HG03378 (cell line): Measurements from ENCODE around the gene SORCS3.

Experiments
- ATAC-seq: cut with Tn5 transposase; IDR thresholded peaks from one replicate; pipeline ENCODE4 v1.9.1; 2021; ENCODE audit warnings: mild to moderate bottlenecking, moderate library complexity; ENCODE audit not compliant: unreplicated experiment

The SORCS3 gene

DNA sequence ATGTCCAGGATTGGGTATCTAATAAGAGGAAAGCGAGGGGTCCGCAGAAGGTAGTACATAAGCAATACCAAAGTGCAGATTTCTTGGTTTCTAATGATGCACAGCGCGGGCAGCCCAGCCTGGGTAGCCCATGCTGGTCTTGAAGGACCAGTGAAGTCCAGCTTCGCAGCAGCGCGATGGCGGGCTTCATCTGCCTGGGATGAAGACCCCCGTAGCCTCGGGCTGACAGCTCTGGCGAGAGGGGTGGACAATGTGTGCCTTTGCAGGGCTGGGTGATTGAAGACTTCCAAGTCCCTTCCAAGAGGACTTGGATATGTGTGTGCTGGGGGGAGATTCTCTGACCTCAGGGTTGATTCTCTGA, 2.2 kb downstream of the SORCS3 start:
- ATAC-seq = no peak

- ATAC-seq = no peak
Measured at GRCh38 chr10:104646146-104646545, 5.1 kb downstream of the SORCS3 start.

DNA sequence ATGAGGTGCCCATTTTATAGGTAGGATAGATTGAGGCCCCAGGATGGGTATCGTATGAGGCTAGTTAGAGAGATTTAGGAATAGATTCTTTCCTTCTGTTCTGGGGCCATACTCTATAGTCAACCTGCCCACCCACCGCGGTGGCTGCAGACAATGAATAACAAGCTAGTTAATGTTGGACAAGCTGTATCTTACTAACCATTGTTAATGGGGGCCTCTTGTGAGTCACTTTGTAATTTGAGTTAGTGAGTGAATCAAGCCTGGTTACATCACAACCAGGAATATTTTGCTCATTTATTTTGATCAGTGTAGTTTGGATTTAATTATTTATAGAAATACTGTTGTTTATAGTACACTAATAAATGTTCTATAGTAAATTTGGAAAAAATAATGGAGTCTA, 7.3 kb downstream of the SORCS3 start:
- no peak for ATAC-seq

DNA sequence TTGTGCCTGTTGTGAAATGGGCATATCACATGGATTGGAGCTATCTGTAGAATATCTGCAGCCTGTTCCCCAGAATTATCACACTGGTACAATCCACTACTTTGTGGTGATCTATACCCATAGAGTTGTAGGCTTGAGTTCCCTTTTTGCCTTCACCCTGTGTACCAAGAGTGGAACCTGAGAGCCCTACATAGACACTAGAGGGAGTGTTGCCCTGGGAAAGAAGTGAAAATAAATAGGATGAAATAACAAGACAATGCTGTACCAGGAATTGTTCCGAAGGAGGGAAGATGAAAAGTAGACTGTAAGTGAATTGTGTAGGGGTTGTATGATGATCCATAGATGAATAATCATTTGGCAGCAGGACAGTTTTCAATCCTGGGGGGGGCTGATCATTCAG, 9.0 kb downstream of the SORCS3 start:
- no peak for ATAC-seq

GRCh38 chr10:104650635-104651331, 9.7 kb downstream of the SORCS3 start:
- no peak for ATAC-seq

DNA sequence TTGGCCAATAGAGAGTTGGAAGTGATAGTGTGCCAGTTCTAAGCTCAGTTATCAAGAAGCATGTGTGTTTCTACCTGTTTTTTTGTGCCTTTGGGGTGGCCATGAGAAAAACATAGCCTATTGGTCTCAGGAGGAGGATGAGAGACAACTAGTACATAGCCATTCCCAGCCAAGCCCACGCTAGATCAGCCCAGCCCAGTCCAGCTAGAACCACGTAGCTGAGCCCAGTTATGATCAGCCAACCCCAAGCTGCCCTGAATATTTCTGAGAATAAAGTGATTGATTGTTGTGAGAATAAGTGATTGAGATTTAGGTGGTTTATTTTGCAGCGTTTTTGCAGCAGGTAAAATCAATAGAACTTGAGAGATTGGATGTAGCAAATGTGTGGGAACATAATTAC, 15.9 kb downstream of the SORCS3 start:
- no peak for ATAC-seq

DNA sequence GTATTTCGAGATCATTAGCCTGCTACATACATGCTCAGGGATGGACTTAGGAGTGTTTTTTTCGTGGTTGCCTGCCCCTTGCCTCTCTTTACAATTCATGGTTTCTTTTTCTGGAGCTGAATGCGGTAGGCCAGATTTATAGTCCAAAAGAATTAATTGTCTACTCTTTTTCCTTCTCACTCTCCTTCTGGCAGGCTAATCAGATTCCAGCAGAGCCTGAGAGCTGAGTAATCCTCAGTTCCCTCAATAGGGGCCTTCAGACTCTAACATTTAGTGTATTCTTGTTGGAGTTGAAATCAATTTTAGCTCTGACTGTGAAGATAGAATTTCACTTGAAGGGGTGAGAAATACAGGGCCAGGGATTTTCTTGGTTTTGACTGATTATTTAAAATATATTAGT, 16.4 kb downstream of the SORCS3 start:
- no peak for ATAC-seq

- no peak for ATAC-seq
Measured at GRCh38 chr10:104658067-104658466, 17.0 kb downstream of the SORCS3 start.

DNA sequence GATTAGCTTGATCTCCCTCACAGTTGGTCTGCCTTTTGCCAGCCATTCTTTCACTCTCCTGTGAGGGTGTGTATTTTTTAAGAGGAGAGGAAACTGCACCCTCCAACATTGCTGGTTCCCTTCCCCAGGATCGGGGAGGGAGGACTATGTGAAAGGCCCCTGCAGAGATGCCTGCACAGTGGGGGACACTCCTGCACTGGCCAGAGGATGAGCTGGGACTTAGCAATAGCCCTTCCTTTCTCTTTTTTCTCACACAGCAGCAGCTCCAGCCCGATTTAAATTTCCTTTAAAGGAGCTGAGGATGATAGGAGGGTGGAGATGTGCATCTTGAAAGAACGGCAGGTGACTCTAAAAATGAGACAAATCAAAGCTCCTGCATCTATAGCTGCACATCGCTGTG, 18.7 kb downstream of the SORCS3 start:
- ATAC-seq = no peak

GRCh38 chr10:104663076-104663475, 22.0 kb downstream of the SORCS3 start:
- ATAC-seq = no peak

GRCh38 chr10:104663563-104663962, 22.5 kb downstream of the SORCS3 start:
- ATAC-seq = no peak

DNA sequence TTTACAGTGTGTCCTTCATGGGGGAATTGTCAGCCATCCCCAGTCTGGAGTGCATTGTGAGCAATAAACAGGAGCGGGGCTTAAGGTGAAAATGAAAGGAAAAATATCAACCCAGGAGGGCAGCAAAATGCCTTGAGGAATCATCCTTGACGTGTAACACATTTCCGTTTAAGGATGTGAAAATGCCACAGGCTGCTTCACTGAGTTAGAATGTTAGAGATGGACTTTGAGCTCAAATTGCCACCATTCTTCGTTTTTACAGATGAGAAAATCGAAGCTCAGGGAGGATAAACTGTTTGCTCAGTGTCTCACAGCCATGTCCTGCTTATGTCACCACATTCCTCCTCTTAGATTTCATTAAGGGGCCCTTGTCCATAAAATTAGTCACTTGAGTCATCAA, 23.1 kb downstream of the SORCS3 start:
- no peak for ATAC-seq

GRCh38 chr10:104665174-104665573, 24.1 kb downstream of the SORCS3 start:
- ATAC-seq = no peak

- no peak for ATAC-seq
Measured at GRCh38 chr10:104666106-104666505, 25.0 kb downstream of the SORCS3 start.

GRCh38 chr10:104676874-104677273, 35.8 kb downstream of the SORCS3 start:
- no peak for ATAC-seq

DNA sequence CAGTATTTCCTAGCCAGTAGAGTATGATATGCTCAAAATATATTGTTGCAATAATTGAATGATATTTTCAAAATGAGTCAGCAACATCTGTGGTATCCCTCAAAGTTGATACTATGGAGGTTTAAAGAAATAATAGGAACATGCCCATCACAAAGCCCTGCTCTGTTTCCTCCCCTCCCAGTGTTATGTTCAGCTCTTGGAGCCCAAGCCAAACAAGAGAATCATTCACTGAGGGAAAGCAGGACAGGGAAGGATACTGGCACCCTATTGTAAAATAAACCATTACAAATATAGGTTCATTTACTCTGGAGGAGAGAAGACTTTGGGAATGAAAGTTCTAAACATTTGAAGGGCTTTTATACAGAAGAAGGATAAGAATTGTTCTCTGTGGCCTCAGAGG, 37.6 kb downstream of the SORCS3 start:
- no peak for ATAC-seq

- ATAC-seq = no peak
Measured at GRCh38 chr10:104680467-104681401, 39.6 kb downstream of the SORCS3 start.

DNA sequence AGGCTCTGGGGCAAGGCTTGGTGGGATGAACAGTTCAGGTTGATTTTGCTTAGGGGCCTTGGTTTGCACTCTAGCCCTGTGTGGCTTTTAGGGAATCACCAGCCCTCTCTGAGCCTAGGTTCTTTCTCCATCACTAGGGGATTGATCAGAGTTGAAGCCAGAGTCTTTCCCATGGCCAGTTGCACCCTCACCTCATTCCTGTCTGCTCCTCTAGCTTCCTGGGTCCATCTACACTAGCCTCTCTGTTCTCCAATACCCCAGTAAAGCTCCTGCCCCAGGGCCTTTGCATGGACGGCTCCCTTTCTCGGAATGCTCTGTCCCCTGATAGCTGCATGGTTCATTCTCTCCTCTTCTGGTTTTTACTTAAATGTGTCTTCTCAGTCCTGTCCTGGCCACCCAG, 40.4 kb downstream of the SORCS3 start:
- ATAC-seq = no peak

DNA sequence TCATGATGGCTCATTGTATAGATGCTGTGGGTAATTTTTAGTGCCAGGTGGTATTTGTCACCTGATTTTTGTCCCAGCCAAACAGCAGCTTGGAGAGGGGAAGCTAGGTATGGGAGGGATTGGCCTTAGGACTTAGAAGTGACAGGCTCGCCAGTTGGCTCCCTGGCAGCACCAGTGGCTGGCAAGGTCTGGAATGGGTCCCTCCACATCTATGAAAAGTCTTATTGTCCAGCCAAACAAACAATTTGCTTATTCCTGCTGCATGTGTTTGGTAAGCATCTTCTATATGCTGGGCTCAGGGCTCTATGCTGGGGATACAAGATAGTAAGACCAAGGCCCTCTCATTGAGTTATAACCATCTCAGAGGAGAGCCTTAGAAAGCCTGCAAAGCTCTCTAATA, 42.5 kb downstream of the SORCS3 start:
- no peak for ATAC-seq

- ATAC-seq = no peak
Measured at GRCh38 chr10:104686829-104687228, 45.7 kb downstream of the SORCS3 start.

GRCh38 chr10:104688251-104689042, 47.4 kb downstream of the SORCS3 start:
- no peak for ATAC-seq

DNA sequence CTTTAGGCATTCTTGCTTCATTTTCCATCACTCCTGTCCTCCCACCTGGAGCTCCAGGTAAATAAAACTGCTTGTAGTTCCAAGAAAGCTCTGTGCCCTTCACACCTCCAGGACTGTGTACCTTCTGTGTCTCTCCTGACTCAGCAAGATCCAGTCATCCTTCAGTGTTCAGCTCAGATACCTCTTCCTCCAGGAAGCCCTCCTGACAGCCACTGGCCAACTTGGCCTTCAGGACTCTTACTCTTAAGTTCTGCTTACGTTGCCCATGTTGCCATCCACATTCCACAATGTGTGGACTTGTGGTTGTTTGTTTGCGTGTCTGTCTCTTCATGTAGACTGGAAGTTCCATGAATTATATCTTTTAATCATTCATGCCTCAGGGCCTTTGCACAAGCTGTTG, 48.0 kb downstream of the SORCS3 start:
- no peak for ATAC-seq
